COR-L47 (cell line): ENCODE measurements around the gene SRMS.

Source experiments
- DNase-seq: peaks from one replicate; lab custom pipeline; 2025; lab: John Stamatoyannopoulos, UW

SRMS gene, protein sequence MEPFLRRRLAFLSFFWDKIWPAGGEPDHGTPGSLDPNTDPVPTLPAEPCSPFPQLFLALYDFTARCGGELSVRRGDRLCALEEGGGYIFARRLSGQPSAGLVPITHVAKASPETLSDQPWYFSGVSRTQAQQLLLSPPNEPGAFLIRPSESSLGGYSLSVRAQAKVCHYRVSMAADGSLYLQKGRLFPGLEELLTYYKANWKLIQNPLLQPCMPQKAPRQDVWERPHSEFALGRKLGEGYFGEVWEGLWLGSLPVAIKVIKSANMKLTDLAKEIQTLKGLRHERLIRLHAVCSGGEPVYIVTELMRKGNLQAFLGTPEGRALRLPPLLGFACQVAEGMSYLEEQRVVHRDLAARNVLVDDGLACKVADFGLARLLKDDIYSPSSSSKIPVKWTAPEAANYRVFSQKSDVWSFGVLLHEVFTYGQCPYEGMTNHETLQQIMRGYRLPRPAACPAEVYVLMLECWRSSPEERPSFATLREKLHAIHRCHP

DNA sequence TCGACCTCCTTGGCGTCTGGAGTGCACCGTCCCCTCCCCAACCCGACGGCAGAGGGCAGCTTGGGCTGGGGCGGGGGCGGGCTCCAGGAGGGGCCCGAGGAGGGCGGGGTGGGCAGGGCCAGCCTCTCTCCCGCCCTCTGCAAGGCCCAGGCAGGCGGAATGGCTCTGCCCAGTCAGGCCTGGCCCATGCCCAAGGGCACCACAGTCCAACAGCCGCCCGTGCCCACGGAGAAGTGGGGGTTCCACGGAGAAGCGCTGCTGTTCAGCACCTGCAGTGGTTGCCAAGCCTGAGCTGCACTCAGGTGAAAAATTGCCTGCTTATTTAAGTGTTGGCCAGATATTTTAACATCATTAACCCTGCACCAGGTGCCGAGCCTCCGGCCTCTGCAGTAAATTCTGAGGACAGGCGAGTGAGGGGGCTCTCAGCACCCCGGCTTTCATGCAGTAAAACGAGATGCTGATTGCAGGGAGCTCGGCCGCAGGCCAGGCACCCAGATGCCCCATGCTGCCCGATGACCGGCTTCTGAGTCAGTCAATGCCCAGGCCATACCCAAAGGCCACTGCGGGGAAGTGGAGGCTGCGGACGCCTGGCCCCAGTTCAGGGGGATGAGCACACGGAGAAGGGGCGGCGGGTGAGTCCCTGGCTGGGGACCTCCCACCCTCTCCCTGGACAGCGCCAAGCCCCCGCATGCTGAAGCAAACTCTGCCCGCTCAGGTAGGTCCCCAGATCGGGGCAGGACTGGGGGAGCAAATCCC, at the start of gene SRMS:
Gene SRMS (minus strand): TSS at position 25 of the 756 bp plus-strand sequence. CDS start 286 bp downstream, outside the sequence.
- DNase-seq: no peak

DNA sequence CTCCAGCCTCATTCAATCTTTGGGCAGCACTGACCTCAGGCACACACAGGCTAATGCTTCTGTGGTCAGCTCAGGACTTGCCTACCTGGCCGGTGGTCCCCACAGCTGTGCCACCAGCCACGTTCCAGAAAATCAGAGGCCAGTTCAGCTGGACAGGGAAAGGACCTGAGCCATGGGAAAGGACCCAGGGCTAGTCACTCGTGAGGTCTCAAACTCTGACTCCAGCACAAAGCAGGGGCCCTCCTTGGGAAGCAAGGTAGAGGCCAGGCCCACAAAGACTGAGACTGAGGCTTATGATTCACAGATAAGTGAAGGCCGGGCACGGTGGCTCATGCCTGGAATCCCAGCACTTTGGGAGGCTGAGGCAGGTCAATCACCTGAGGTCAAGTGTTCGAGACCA, 48.9 kb upstream of the SRMS start:
- DNase-seq: no peak

DNA sequence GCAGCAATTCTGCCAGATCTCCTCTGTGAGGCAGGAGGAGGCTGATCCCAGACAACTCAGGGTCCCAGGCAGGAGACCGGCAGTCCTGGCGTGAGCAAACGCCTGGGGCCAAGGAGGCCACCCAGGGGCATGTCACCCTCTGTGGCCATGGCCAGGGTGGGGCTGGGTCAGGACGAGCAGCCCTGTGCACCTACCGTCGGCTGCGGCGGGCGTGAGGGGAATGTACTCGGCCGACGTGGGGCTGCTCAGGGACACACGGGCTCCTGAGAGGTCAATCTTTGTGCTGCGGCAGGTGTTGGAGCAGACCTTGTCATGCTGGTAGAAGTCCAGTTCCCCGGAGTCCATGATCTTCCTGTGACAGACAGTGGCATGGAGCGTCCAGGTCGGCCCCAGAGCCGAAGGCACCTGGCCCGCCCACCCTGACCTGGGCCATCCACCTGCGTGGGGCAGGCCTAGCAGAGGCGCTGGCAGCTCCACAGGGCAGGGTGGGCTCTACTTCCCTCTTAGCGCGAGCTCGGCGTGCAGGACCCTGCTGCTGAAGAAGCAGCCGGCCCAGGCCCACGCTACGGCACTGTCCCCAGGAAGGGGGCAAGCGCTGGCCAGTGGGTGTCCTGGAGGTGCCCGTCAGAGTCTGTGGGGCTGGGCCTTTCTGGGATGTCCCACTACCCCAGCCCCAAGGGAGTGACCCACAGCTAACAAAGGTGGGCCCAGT, 48.0 kb upstream of the SRMS start:
- no peak for DNase-seq

DNA sequence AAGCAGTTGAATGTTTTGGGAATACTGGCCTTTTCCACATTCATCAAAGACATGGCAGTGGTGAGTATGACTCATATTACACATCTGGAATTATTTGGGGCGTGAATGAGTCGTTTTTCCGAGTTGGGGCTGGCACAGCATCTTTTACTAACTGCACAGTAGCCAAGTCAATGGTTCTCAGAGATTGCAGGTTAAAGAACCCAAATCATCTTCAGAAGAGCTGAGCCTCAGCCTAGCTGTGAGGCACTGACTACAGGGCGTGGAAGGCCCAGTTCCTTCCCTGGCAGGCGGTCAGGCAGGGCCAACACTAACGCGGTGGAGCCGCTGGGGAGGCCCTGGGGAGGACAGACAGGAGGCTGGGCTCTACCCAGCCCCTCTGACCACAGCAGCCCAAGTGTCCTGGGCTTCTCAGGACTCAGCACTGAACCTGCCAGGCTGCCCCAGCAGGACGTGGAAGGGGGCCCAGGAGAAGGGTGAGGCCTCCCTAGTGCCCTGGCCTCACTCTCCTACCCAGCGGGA, 46.6 kb upstream of the SRMS start:
- no peak for DNase-seq

DNA sequence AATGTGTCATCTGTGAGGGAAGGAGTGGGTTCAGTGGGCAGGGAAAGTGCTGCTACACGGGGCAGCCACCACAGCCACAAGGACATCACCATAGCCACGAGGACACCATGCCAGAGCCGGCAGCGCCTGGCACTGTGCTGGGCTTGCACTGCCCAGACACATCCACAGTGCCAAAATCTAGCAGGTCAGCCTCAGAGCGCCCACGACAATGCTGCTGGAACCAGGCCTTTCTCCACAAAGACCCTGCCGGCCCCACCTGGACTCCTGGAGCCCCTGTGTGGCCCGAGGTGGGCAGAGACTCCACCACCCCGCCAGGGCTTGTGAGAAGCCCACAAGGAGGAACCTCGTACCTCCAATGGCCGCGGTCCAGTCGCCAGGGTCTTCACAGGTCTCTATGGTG, 45.1 kb upstream of the SRMS start:
- no peak for DNase-seq

DNA sequence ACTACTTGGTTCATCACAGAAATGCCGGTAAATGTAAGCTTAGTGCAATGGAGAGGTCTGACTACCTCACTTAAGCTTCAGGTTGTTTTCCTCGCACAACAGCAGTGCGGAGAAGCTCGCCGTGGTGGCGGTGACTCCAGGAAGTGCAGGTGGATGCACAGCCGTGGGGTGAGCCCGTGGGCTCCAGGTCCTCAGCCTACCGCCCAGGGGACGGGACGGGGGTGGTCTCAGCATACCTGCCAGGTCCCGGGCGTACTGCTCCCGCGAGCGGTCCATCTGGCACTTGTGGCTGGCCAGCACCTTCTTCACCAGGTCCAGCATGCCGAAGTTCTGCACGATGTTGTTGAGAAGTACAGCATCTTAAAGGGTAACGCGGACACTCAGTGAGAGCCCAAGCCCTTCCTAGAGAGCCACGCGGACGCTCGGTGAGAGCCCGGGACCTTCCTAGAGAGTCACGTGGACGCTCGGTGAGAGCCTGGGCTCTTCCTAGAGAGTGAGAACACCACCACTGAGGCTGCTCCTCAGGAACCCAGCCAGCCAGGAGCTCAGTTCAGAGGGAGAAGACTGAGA, 44.3 kb upstream of the SRMS start:
- DNase-seq: no peak

DNA sequence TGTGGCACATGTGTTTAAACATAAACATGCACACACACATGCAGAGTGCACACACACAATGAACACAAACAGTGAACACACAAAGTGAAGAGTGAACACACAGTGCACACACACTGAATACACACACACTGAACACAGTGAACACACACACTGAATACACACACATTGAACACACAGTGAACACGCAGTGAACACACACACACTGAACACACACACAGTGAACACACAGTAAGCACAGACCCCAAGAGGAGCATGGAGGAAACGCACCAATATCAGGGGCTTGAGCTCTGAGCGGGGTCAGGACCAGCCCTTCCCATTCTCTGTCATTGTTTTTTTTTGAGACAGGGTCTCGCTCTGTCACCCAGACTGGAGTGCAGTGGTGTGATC, 43.6 kb upstream of the SRMS start:
- DNase-seq: no peak

DNA sequence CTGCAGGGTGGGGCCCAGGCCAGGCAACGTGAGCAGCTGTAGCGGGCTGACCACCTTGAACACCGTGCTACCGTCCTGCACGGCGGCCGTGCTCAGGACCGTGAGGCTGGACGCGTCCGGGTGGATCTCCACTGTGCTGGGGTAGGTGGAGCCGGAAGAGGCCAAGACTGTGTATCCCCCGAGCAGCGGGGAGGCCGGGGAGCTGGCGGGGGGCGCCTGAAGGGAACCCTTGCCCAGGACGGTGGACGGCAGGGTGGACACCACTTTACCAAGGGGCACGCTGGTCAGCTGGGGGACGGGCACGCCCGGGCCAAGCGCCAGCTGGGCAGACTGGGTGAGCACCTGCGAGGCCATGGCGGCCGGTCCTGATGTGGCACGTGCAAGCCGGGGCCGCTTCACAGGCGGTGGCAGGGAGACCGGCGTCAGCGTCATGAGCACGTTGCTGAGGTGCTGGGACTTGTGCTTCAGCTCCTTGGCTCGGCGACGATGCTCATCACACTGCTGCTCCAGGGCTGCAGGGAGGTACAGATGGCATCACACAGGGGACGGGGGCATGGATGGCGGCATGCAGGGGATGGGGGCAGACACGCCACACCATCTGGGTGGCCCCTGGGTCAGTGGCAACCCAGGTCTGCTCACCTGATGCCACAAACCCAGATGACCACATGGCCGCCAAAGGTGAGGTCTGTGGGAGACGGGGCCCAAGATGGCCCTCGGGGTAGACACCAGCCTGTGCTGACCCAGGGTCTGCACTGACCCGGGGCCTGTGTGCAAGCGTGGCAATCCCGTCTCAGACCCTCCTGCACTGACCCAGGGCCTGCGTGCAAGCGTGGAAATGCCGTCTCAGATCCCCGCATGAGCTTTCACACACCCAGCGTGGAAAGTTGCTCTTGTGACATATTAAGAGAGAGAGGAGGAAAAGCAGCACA, 42.9 kb upstream of the SRMS start:
- no peak for DNase-seq

DNA sequence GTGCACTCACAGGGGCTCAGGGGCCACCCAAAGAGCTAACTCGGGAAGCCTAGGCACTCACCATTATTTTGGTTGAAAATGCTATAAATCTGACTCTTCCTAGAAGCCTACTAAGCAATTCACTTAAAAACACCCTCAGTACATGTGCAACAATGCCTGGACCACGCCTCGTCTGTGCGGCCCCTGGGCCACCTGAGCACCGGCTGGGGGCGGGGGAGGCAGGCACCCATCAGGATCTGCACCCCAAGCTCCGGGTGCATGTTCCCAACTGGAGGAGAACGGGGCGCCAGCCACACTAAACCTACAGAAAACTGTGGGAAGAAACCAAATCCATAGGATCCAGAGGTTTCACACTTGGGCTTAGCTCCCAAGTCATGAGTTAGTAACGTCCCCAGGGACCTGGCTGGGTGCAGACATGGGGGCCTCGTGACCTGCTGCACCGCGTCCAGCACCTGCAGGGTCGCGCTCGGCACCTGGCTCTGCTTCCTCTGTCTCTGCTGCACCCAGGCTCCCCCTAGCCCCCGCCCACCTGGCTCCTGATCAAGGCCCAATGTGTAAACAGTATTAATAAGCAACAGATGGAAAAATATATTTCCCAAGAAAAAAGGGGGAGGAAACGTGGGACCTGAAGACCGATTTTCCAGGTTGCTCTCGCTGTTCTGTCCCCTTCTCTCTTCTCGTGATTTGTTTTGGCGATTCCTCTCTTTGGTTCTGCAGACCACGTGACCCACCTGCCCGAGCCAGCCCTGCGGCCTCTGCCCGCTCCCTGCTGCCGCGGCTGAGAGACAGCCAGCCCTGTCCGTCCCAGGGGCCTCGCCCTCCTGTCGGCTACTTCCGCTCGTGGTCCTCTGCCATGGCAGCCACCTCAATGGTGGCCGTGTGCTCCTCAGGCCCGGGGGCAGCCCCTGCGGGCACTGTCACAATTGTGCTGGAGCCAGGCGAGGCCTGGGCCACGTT, 42.0 kb upstream of the SRMS start:
- DNase-seq: no peak

DNA sequence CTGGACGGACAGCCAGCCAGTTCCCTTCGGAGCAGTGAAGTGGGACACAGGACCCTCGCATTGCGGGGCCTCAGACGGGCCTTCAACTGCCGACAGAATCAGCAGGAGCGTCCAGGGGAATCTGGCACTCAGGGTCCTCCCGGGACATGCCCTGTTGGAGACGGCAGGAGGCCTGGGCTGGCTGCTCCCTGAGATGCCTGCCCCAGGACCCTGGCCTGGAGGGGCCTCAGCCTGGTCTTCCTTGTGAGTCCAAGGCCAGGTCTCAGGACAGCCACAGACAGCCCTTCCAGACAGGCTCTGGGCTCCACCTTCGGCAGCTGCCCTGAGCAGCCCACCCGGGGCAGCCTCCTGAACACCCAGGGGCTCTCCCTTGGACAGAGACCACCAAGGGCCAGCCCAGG, 41.1 kb upstream of the SRMS start:
- DNase-seq: no peak

DNA sequence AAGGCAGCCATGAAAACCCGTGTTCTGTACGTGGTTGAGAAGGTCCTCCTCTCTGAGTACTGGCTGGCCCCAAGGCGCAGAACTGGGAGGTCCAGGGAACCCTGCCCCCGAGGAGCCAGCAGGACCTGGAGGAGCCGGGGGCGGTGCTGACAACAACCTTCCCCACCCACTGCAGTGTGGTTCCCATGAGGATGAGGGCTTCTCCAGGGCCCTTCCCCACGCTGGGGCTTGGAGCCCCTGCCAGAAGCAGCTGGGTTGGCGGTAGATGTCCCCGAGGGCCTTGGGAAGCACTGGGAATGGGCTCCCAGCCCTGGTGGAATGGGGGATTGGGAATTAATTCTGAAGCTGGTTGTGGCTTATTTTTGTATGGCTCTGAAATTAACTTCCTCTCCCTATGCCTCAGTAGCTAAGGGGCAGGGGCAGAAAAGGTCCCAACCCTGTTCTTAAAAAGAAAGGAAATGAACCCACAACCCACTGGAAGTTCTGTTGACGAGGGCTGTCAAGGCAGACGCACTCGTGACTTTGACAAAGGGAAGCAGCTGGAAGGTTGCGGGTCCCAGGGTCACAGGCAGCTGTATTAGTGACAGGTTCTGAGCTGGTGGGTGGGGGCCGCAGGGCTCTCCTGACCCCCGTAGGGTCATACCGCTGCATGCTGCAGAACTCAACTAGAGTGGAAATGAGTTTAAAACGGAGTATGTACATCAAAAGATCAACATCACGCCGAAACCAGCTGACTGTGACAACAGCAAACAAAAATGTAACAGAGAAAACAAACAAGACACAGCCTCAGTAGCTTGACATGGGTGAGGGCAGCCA, 40.4 kb upstream of the SRMS start:
- DNase-seq: no peak

DNA sequence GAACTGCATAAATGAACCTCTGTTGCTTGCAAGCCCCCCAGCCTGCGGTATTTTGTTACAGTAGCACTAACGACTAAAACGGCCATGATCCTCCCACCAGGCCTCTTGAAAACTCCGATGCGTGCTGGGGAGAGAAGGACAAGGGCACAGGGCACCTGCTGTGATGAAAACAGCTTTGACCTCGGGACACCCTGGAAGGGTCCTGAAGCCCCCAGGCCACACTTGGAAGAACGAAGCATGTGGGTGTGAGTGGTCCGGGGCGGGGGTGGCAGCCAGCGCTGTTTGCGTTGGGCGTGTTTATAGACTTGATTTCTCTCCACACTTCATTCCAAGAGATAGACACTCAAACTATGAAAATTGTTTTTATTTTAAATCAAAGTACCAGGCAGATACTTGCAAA, 39.7 kb upstream of the SRMS start:
- DNase-seq: no peak

DNA sequence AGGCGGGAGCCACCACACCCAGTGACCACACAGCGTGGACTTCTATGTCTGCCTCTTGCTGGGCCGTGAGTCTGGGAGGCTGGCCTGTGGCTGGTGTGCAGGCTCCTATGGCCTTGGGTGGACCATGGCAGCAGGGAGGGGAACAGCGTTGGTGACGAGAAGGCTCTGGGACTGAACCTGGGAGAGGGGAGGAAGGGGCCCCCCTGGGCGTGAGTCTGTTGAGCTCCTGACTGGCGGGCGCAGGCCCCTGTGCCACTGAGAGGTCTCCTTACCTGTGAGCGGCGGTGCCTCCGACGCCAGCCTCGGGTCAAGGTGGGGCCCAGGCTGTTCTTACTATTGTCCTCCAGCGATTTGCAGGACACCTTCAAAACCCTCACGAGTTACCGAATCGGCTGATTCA, 39.2 kb upstream of the SRMS start:
- no peak for DNase-seq

DNA sequence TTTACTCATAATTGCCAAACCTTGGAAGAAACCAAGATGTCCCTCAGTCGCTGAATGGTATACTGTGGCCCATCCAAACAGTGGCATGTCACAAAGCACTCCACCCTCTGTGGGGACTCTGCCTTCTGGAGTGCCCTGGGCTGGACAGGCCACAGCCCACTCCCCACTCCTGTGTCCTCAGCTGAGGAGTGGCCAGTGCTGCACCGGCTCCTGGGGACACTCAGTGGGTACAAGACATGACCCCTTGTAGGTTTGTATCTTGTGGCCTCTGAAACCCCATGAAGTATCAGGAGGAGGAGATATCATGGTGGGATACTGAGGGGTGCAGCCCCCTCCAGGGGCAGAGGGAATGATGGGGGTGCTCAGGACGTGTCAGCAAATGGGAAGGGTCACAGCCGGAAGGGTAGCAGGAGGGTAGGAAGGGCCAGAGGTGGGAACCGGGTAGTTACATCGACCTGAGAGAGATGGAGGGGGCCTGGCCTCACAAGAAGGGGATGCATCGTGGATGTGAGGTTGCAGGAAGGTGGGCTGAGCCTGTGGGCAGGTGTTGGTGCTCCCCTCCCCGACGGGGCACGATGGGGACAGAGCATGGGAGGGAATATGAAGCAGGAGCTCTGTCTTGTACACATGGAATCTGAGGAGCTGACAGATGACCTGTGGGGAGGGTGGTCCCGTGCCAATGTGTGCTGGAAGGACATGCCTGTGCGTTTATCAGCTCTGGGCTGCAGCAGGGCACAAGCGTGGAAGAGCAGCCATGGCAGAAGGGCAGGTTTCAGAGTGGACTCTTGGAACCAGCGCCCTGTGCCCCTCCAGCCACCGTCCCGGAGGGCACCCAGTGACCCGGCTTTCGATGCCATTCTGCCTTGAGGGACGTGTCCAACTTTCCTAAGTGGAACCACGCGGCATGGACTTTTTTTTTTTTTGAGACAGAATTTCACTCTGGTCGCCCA, 38.3 kb upstream of the SRMS start:
- DNase-seq: no peak

DNA sequence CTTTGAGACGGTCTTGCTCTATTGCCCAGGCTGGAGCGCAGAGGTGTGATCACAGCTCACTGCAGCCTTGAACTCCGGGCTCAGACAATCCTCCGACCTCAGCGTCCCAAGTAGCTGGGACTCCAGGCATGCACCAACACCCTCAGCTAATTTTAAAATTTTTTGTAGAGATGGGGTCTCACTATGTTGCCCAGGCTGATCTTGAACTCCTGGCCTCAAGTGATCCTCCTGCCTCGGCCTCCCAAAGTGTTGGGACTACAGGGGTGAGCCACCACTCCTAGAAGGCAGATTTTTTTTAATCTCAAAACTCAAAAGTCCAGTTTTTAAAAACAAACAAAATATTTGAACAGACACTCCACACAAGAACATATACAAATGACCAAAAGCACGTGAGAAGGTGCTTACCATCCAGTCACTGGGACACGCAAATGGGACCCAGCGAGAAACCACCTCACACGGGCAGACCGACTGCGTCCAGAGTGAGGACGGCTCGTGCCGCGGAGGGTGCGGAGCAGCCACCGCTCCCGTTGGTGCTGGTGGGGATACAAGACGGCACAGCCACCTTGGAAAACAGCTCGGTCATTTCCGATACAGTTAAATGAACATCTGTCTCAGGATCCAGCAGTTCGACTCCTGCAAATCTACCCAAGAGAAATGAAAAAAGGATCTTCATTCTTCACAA, 35.0 kb upstream of the SRMS start:
- DNase-seq: no peak

DNA sequence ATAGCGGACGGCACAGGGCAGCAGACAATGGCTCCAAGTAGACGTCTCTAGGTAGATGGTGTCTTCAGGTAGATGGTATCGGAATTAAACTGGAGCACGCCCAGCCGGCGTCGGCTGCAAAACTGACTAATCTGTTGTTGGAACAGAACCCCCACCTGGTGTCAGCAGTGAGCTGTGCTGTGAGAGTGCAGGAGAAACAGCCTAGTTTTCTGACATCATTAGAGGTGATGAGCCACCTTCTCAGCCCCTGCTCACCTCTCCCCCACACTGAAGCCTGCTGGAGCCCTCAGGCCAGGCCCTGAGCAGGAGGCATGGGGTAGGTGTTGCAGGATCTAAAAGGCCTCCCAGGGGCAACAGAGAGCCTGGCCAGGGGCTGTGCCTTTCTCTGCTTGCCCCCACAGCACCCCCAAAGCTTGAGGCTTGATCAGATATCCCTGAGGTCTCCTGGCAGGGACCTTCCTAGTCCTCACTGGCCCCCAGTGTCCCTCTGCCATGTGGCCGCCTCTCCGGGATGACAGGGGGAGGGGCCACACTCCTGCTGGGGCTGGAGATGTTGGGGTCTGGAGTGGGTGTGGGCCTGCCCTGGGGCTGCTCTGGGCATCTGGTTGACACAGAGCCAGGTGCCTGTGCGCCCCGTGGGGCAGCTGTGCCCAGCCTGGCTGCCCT, 33.4 kb upstream of the SRMS start:
- peak; percentile 36 for DNase-seq
